Ovary (tissue), 3 donors: ENCODE data around the gene ZNF341.

Experiments used
- CTCF ChIP-seq, 3 donors: fragments of 450-650 bp in 2 of 3; fragments of 200-600 bp in 1 of 3; IDR thresholded peaks; one replicate each; pipeline versions ENCODE4 v1.5.1 to v1.8.0; 2016 to 2022; ENCODE audit warnings: antibody characterized with exemption in 3 of 3, mild to moderate bottlenecking in 1 of 3
- EP300 ChIP-seq: sonication (generic); formaldehyde crosslinking; IDR thresholded peaks from one replicate; pipeline ENCODE4 v1.6.1; 2017; ENCODE audit warnings: antibody characterized with exemption
- POLR2A ChIP-seq: fragments of 450-650 bp; IDR thresholded peaks from one replicate; pipeline ENCODE4 v1.6.1; 2017; ENCODE audit warnings: antibody characterized with exemption, mild to moderate bottlenecking, moderate library complexity
- donor health status: DM: no; HTN: no; CAD: no.

GRCh38 chr20:33710681-33711445, 20.9 kb upstream of the ZNF341 start:
- TF ChIP-seq CTCF (IDR thresholded peaks at IDR 0.05) (no peak), EP300 (no peak), POLR2A (no peak)
